HG02763 (cell line): ENCODE results near the gene NR1D2.
"Not testable (repeated sequence)": the region's sequence is repeated elsewhere in the genome, so short reads cannot be mapped to it uniquely, and the experiment has no call there.

ENCODE experiments used
- ATAC-seq: cut with Tn5 transposase; IDR thresholded peaks from one replicate; pipeline ENCODE4 v1.9.1; 2021; ENCODE audit warnings: mild to moderate bottlenecking, moderate library complexity; ENCODE audit not compliant: unreplicated experiment

NR1D2 gene

DNA sequence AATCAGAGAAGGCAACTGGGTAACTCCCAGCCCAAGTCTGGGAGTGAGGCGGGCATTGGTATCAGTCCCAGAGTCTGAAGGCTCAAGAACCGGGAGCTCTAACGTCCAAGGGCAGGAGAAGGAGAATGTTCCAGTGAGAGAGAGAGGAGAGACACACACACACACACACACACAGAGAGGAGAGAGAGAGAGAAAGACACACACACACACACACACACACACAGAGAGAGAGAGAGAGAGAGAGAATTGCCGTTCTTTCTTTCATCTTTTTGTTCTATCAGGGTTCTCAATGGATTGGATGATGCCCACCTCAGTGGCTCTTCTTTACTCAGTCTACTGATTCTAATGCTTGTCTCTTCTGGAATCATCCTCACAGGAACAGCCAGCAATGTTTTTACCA is 57.0 kb downstream of the NR1D2 start:
- ATAC-seq: no peak

DNA sequence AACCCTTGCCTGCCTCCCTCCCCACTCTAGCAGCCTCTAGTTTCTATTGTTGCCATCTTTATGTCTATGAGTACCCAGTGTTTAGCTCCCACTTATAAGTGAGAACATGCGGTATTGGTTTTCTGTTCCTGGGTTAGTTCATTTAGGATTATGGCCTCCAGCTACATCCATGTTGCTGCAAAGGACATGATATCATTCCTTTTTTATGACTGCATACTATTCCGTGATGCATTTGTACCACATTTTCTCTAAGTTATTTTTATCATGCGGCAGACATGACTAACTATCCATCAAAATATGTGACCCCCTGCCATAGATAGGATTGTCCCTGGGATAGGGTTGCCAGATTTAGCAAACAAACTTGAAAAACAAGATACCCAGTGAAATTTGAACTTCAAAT is 58.4 kb downstream of the NR1D2 start:
- no peak for ATAC-seq

DNA sequence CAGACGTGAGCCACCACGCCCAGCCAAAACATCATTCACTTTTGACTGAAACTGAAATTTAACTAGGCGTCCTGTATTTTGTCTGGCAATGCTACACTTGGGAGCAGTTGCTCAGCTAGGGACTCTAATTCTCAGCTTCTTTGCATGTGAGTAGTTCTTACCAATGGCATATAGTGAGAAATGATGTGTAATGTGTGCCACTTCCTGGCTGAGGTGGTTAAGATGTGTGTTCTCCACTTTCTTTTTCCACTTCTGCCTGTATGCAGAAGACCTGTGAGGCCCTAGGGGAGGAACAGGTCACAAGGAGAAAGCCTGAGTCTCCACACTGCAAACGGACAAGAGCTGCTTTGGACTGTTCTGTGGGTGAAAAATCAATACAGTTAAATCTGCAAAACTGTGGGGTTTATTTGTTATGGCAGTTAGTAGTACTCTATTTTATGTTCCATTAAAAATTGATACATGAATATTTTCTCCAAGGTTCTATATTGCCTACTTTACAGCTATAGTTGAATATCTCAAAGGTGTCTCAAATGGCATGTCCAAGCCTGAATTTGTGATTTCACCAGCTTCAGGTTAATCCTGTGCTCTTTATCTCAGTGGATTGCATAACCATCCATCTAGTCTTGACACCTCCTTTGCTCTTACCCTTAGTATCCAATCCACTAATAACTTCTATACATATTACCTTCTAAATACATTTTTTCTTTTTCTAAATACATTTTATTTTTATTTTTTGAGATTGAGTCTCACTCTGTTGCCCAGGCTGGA is 59.3 kb downstream of the NR1D2 start:
- ATAC-seq: peak; percentile 79

DNA sequence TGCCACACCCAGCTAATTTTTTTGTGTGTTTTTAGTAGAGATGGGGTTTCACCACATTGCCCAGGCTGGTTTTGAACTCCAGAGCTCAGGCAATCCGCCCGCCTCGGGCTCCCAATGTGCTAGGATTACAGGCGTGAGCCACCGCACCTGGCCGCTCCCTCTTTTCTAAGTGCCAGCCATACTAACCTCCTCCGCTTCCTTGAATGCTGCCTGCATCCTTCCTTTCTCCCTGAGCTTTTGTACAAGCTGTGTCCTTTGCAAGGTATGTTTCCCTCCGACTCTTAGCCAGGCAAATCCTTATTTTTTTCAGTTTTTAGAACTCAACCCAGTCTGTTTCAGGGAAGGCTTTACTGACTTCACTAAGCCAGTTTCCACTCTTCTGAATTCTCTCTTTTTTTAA is 60.6 kb downstream of the NR1D2 start:
- no peak for ATAC-seq

DNA sequence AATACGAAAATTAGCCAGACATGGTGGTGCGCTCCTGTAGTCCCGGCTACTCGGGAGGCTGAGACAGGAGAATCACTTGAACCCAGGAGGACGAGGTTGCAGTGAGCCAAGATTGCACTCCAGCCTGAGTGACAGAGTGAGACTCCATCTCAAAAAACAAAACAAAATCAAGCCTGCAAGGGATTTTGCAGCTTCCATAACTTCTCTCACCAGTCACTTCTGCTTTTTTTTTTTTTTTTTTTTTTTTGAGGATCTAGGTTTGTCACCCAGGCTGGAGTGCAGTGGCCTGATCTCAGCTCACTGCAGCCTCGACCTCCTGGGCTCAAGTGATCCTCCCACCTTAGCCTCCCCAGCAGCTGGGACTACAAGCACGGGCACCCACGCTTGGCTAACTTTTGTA is 65.7 kb downstream of the NR1D2 start:
- ATAC-seq: not testable (repeated sequence)

DNA sequence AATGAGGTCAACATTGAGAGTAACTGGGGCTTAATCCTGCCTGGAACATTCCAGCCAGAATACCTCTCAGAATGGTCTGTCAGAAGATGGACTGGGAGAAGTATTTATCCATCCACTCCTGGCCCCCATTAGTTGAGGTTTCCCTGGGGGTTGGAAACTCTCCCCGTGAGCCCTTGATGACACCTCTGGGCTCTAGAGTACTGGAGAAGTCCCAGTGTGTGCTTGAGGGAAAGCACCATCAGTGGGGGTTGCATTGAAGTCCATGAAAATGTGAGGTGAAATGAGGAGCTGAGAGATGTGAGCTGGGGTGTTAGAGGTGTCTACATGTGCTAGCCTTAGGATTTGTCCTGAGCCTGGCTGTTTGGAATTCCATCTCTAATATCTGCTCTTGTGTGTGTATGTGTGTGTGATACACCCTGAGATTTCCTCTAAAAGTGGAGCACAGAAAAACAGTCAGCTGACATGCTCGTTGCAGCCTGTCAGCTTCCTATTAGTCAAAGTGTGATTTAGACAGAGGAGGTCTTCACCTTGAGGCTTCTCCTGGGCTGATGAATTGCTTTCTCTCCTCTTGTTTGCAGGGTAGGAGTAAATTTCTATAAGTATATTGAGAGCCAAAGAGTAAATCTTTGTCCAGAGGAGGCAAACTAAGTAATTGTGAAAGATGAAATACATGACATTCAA is 67.6 kb downstream of the NR1D2 start:
- ATAC-seq: no peak

DNA sequence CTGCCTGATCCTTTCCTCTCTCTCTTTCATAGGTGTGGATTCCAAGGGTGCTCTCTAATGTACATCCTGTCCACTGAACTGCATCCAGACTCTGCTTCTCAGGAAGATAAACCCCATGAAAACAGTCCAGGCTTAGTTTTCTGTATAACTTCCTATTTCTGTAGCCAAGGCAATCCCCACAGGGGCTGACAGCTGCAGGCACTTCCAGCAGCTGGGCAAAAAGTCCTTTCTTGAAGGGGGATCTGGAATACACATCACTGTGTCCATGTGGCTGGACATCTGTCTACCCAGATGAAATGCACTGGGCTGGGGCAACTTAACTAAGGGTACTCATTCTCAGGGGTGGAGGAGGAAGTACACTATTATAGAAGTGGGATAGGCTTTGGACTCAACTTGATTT is 72.2 kb downstream of the NR1D2 start:
- ATAC-seq: no peak

DNA sequence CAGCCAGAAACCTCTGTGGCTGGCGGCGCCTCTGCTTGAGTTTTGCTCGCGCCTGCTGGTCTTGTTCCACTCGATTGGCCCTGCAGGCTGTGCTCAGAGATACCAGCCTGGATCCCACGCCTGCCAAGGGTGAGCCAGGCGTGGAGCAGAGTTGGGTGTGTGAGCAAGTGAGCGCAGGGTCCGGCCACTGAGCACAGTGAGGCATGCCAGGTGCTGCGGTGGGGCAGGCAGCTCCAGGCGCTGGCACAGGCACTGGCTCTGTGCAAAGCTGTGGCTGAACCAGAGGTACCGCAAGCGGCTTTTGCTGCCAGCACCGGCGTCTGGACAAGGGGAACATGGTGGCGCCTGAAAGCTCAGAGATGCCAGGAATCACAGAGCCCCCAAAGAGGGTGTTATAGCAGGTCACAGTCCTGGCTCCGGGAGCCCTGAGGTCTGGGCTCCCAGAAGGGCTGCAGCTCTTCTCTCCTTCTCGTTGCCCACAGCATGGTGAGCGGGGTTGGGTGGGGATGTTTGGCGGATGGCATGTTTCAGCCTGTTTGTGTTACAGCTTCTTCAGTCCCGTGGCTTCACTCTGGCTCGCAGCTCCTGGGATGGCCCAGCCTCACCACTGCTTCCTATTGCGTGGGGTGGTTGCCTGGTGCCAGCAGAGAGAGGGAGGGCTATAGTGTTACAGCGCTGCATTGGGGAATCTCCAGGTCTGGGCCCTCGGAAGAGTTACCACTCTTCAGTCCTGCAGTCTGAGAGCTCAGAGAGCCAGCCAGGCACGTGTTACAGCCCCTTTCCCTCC is 73.9 kb downstream of the NR1D2 start:
- no peak for ATAC-seq

DNA sequence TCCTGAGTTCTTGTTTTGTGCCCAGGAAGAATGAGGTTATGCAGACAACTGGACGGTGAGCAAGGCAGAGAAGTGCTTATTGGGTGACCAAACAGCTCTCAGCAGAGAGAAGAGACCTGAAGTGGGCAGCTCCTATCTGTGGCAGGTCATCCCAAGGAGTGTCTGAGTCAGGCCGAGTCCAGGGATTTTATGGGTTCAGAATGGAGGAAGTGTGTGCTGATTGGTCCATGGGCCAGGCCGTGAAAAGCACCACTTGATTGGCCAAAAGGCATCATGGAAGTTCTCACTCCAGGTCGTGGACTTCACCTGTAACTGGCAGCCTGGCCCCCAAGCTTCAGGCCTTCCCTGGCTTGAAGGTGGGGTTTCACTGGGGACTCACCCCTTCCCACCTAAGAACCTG is 74.5 kb downstream of the NR1D2 start:
- ATAC-seq: no peak

DNA sequence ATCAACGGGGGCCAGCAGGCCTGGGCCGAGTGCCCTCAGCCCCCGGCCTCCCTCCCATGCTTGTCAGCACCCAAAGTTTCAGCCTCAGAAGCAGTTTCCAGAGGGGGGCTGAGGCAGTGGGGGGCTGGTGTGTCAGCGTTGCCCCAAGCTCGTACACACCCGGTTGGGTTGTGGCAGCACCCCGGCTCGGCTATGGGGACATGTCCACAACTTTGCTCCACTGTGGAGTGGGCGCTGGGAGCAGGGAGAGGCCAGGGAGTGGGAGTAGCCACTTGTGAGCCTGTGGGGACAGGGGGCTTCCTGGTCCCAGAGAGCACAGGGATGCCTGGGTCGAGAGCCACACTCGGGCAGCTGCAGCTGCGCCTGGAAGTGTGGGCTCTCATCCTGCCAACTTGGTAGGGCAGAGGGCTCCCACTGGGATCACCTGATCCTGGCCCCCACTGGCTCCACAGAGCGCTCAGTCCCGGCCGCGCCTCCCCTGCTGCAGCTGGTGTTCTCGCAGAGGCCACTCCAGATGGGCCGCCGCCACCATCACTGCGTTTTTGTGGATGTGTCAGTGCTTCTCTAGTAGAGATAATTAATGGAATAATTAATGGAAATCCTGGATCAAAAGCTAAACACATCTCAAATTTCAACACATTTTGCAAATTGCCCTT is 75.1 kb downstream of the NR1D2 start:
- ATAC-seq: no peak

DNA sequence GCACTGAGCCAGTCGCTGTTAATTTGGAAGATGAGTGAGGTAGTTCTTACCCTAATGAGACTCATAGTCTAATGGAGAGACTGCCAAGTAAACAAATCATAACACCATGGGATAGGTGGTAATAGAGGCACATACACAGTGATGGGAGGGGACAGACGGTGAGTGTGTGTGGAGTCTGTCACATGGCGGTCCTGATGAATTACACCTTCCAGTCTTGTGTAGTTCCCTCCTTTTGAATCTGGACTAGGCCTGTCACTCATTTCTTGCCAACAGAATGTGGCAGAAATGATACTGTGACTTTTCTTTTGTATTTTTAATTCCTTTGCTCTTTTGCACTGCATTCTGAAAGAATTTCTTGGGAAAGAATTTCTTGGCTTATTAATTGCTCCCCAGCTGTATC is 78.1 kb downstream of the NR1D2 start:
- ATAC-seq: no peak

DNA sequence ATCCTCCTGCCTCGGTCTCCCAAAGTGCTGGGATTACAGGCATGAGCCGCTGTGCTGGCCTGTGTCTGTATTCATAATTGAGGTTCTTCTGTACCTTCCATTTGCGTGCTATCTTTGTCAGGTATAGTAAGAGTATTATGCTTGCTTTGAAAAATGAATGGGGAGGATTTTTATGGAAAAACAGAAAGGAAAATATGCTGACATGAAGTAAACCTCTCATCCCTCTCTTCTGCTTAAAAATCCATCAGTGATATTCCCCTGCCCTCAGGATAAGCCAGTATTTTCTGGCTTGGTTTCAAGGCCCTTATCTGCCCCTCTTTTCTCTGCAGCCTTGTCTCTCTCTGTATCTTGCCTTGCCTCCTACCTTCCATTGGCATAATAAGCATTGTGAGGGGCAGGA is 80.7 kb downstream of the NR1D2 start:
- ATAC-seq: no peak

DNA sequence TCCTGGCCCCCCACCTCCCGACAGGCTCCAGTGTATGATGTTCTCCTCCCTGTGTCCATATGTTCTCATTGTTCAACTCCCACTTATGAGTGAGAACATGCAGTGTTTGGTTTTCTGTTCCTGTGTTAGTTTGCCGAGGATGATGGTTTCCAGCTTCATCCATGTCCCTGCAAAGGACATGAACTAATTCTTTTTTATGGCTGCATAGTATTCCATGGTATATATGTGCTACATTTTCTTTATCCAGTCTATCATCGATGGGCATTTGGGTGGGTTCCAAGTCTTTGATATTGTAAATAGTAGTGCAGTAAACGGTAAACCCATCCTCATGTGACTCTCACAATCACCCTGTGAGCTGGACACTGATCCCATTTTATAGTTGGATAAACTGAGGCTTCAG is 81.6 kb downstream of the NR1D2 start:
- ATAC-seq: not testable (repeated sequence)

DNA sequence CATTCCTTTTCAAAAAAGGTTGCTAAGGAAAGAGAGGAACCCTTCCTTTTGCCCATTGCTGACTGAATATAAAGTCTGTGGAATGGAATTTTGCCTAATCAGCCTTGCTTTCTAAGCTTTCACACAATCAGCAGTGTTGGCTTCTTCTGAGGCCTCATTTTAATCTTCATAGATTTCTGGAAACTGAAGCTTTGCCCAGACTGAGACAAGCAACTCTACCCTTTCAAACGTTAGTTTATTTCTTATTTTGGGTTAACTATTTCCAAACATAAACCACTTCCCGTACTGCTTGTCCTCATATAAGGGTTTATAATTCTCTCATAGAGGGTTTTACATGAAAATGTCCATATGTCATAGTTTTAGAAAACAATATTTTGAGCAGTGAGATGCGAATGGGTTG is 82.9 kb downstream of the NR1D2 start:
- no peak for ATAC-seq
